Activated naive CD8-positive, alpha-beta T cell treated with anti-CD3 and anti-CD28 coated beads for 36 hours (primary cell): ENCODE results near the gene OOSP3. TPM values are rescaled to one million over a fixed set of nuclear protein-coding genes. Genes with fewer than 3 reads are reported as not detected.
"Not testable (repeated sequence)": the region's sequence is repeated elsewhere in the genome, so short reads cannot be mapped to it uniquely, and the experiment has no call there.

Experiments
- DNase-seq: peaks from one replicate; pipeline ENCODE4 v3.0.0; 2021
- H3K27ac Mint-ChIP-seq: one replicate; pipeline ENCODE4 v1.8.0; 2022; ENCODE audit warnings: mild to moderate bottlenecking, moderate library complexity, mixed read lengths
- H3K27me3 Mint-ChIP-seq: one replicate; pipeline ENCODE4 v1.8.0; 2022; ENCODE audit warnings: mild to moderate bottlenecking, mixed read lengths
- H3K36me3 Mint-ChIP-seq: one replicate; pipeline ENCODE4 v1.8.0; 2021; ENCODE audit warnings: mild to moderate bottlenecking, mixed read lengths
- H3K4me1 Mint-ChIP-seq: one replicate; pipeline ENCODE4 v1.8.0; 2021; ENCODE audit warnings: mixed read lengths
- H3K4me3 Mint-ChIP-seq: one replicate; pipeline ENCODE4 v1.8.0; 2022; ENCODE audit warnings: mild to moderate bottlenecking, moderate library complexity, mixed read lengths
- H3K9me3 Mint-ChIP-seq: one replicate; pipeline ENCODE4 v1.8.0; 2022; ENCODE audit warnings: mixed read lengths
- total RNA-seq, 2 experiments: library from RNA; stranded (reverse); gene quantifications; one replicate each; pipeline ENCODE4 v1.2.3, GENCODE V29; 2021

The OOSP3 gene
- total RNA-seq, 2 experiments from 2014 or later: not detected

DNA sequence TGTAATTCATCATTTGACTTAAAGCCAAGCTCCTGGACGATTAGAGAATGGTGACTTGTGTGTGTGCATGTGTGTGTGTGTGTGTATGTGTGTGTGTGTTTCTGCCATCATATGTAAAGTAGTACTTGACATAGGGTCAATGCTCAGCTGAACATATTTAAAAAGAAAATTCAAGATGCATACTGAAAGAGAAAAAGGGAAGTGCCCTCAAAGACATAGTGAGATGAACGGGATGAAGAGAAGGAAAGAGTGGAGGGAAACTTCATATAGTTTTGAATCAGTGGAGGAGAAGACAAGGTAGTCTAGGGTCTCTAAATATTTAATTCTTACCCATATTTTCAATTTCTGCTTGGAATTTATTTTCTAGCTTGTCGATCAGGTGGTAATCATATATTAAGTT lies 16.3 kb upstream of the OOSP3 start:
- Mint-ChIP-seq H3K36me3 (no peaks in the 10 kb centered on the region), H3K27ac (no peak overlapping the region), H3K4me1 (peaks cover 9% of the 10 kb centered on the region), H3K4me3 (no peak overlapping the region), H3K9me3 (peaks cover 2% of the 10 kb centered on the region), H3K27me3 (peaks cover 23% of the 10 kb centered on the region)
- no peak for DNase-seq

DNA sequence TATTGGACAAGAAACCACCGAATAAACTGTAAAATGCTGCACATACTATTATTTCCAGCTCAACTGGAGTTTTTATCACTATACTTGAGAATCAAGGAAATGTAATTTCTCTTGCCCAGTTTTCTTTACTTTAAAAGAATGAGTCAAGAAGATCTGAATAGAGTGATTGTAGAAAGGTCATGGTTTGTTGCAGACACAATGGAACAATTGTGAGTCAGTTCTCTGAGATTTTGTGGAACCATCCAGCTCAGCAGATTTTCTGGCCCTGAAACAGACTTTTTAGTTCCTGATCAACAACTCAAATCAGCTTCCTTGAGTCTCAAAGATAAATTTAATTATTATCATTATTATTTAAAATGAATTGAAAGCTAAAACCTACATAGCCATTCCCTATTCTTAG lies 13.6 kb upstream of the OOSP3 start:
- Mint-ChIP-seq H3K27ac (no peak overlapping the region), H3K4me3 (no peak overlapping the region)

DNA sequence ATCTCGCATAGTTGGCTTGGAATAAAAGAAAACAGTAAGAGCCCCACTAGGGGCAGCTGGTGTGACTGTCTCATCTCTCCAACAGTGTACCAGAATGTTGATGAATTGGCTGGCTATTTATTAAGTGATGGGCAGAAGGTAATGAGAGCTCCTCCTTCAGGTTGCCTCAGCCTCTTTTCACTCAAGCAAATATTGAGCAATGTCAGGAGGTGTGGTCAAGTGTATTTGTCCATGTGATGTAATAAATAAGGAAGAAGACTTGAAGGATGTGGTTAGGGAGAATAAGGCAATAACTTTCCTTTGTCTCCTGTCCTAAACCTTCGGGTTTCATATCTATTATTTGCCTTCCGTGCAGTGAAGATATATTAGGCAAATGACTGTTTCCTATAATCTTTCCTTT lies 12.2 kb upstream of the OOSP3 start, which contains the start of gene TCN1:
TCN1 (minus strand) TSS at position 91 of the 400 bp plus-strand sequence; CDS start at position 74, 17 bp downstream.
- no peaks in the 10 kb centered on the region for H3K36me3 Mint-ChIP-seq
- H3K4me3 Mint-ChIP-seq: no peak within 1 kb of the TSS
- no peaks in the 10 kb centered on the region for H3K4me1 Mint-ChIP-seq
- no peak for DNase-seq
- H3K9me3 Mint-ChIP-seq: peaks cover 9% of the 10 kb centered on the region
- H3K27ac Mint-ChIP-seq: no peak within 1 kb of the TSS
- H3K27me3 Mint-ChIP-seq: peaks cover 23% of the 10 kb centered on the region

More for the DNA sequence above, 13.6 kb upstream of the OOSP3 start:
- no peaks in the 10 kb centered on the region for H3K4me1 Mint-ChIP-seq
- H3K9me3 Mint-ChIP-seq: peaks cover 3% of the 10 kb centered on the region
- H3K27me3 Mint-ChIP-seq: peaks cover 19% of the 10 kb centered on the region
- DNase-seq: no peak
- no peaks in the 10 kb centered on the region for H3K36me3 Mint-ChIP-seq

DNA sequence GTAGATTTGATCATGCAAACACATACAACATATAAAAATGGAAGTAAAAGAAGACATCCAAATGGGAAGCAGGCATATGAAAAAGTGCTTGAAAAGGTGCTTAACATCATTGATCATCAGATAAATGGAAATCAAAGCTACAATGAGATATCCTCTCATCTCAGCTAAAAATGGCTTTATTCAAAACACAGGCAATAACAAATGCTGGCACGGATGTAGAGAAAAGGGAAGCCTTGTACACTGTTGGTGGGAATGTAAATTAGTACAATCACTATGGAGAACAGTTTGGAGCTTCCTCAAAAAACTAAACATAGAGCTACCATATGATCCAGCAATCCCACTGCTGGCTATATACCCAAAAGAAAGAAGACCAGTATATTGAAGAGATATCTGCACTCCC lies 11.7 kb upstream of the OOSP3 start:
- Mint-ChIP-seq H3K27me3 (peaks cover 26% of the 10 kb centered on the region), H3K4me3 (no peak overlapping the region), H3K36me3 (no peaks in the 10 kb centered on the region), H3K9me3 (peaks cover 9% of the 10 kb centered on the region), H3K27ac (no peak overlapping the region), H3K4me1 (no peaks in the 10 kb centered on the region)
- no peak for DNase-seq

DNA sequence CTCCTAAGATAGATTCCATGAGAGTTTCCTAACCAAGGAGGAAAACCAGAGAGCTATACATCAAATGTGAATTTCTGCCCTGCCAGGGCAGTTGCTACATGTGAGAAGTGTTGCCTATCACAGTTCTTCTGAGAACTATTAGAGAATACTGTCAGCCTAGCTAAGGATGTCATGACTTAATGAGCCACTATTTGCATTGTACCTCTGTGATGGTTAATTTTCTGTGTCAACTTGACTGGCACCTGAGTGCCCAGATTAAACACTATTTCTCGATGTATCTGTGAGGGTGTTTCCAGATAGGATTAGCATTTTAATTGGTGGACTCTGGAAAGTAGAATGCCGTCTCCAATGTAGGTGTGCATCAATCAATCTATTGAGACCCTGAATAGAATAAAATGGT lies 10.6 kb upstream of the OOSP3 start:
- Mint-ChIP-seq H3K36me3 (no peaks in the 10 kb centered on the region), H3K27ac (no peak overlapping the region), H3K9me3 (peaks cover 9% of the 10 kb centered on the region), H3K4me3 (no peak overlapping the region), H3K4me1 (no peaks in the 10 kb centered on the region), H3K27me3 (peaks cover 28% of the 10 kb centered on the region)
- no peak for DNase-seq

DNA sequence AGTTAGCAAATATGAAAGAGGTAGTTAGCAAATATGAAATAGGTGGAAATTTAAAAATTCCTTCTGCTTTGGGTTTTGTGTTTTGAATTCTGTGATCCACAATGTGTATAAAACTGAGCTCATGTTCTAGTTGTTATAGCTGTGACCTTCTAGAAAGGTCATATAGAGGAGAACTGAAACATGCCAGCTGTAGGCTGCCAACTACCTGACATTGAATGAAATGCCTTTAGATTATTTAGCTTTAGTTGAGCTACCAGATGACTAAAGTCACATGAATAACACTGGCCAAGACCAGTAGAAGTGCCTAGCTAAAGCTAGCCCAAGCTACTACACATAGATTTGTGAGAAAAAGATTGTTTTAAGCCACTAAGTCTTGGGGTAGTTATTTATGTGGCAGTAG lies 6.5 kb upstream of the OOSP3 start:
- Mint-ChIP-seq H3K9me3 (peaks cover 9% of the 10 kb centered on the region), H3K4me1 (no peaks in the 10 kb centered on the region), H3K4me3 (no peak overlapping the region), H3K36me3 (no peaks in the 10 kb centered on the region), H3K27ac (no peak overlapping the region), H3K27me3 (peaks cover 17% of the 10 kb centered on the region)
- DNase-seq: no peak

DNA sequence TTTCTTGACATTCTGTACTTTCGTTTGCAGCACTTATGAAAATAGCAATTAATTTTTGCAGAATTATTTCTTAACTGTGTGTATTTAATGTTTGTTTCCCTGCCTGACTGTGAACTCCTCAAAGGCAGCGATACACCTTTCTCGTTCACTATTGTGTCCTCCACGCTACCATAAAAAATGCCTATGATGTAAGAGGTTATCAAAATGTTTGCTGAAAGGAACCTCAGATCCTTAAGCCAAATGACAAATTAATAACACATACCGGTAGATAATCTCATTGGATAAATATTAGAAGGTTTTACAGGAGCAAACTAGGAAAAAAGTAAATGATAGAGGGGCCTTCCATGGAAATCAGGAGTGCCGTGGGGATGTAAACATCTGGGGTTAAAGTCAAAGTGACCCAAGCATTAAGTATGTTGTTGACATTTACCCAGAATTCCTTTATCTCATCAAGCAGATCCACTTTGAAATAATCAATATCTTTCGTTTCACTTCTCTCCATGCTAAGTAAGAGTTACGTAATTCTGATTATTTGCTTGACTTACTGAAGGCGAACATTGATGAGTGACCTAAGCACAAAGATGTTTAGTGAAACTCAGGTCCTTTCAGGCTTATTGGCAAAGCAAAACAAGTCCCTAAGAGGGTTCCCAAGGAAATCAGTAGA lies 2.6 kb upstream of the OOSP3 start:
- H3K36me3 Mint-ChIP-seq: no peaks in the 10 kb centered on the region
- peaks cover 10% of the 10 kb centered on the region for H3K27me3 Mint-ChIP-seq
- no peak overlapping the region for H3K27ac Mint-ChIP-seq

DNA sequence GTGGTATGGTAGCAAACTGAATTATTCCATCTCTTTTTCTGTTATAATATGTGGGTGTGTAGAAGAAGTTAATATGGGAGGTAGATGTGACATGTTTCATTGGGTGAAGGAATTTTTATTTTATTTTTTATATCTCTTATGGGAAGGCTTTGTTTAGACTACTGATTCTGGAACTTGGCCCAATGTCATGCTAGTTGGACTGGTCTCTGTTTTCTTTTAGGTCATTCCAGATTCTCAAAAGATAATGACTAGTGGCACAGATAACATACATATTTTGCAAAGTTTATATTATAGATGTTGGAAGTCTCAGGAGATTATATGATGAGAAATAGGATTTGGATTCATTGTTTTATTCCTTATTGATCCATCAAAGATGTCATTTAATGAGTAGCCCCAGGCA lies 1.3 kb upstream of the OOSP3 start:
- Mint-ChIP-seq H3K36me3 (no peaks in the 10 kb centered on the region), H3K4me1 (no peaks in the 10 kb centered on the region), H3K9me3 (no peaks in the 10 kb centered on the region)

More for the DNA sequence above, 2.6 kb upstream of the OOSP3 start:
- H3K4me3 Mint-ChIP-seq: no peak overlapping the region
- no peak for DNase-seq
- H3K9me3 Mint-ChIP-seq: no peaks in the 10 kb centered on the region
- H3K4me1 Mint-ChIP-seq: no peaks in the 10 kb centered on the region

DNA sequence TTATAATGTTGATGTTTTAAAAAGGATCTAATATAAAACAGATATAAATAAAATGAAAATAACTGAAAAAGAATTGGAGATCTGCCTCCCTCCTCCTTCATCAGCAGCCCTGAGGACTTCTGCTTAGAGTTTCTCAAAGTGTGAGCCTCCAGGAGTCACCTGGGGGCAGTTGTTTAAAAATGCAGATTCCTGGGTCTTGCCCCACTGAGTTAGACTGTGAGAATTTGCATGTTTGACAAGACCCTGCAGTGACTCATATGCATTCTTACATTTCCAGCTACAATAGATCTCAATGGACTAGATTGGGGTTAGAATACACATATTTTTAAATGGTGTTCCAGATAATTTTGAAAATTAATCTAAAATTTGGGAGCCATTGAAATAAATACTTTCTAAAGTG lies 798 bp upstream of the OOSP3 start:
- no peak for DNase-seq
- H3K27me3 Mint-ChIP-seq: peaks cover 6% of the 10 kb centered on the region
- no peak overlapping the region for H3K27ac Mint-ChIP-seq
- H3K4me3 Mint-ChIP-seq: no peak overlapping the region
- H3K36me3 Mint-ChIP-seq: no peaks in the 10 kb centered on the region
- H3K9me3 Mint-ChIP-seq: no peaks in the 10 kb centered on the region
- H3K4me1 Mint-ChIP-seq: no peaks in the 10 kb centered on the region

More for the DNA sequence above, 1.3 kb upstream of the OOSP3 start:
- Mint-ChIP-seq H3K4me3 (no peak overlapping the region), H3K27me3 (peaks cover 6% of the 10 kb centered on the region), H3K27ac (no peak overlapping the region)
- no peak for DNase-seq

DNA sequence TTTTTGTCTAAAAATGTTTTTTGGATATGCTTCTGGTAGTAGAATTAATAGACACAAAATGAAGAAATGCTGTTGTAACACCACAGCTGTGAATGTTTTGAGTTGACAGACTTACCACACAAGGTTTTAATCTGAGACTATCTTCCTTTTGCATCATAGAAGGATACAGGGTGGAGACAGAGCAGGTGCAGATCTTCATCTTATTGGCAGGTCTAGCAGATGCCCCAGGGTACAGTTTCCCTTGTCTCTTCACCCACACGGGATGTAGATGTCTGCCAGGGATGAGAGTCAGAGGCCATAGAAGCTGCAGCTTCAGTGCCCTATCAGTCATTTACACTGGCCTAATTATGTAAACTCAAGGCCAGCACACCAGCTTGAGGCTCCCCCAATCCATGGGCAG lies 985 bp downstream of the OOSP3 start:
- Mint-ChIP-seq H3K4me1 (no peaks in the 10 kb centered on the region), H3K4me3 (no peak overlapping the region), H3K9me3 (no peaks in the 10 kb centered on the region), H3K27ac (no peak overlapping the region), H3K27me3 (peaks cover 3% of the 10 kb centered on the region), H3K36me3 (no peaks in the 10 kb centered on the region)
- DNase-seq: no peak

DNA sequence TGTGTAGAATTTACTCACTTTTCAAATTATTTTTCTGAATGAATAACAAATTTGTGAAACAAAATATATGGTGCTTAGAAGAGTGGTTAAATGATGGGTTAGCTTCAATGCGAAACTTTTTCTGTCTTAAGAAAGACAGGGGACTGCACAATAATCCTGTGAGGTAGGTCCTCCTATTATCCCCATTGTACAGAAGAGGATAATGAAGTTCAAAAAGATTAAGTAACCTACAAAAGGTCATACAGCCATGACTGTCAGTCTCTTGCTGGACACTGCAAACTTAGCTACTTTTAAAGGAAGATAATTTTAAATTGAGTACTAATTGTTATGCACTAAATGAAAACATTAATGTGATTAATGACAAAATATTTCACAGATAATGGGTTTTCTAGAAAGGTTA lies 5.0 kb downstream of the OOSP3 start:
- Mint-ChIP-seq H3K27ac (no peak overlapping the region), H3K9me3 (peaks cover 18% of the 10 kb centered on the region)
- no peak for DNase-seq

DNA sequence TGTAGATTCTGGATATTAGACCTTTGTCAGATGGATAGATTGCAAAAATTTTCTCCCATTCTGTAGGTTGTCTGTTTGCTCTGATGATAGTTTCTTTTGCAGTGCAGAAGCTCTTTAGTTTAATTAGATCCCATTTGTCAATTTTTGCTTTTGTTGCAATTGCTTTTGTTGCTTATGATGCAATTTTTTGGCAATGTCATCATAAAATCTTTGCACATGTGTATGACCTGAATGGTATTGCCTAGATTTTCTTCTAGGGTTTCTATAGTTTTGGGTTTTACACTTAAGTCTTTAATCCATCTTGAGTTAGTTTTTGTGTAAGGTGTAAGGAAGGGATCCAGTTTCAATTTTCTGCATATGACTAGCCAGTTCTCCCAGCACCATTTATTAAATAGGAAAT lies 8.6 kb downstream of the OOSP3 start:
- H3K36me3 Mint-ChIP-seq, DNase-seq, H3K27ac Mint-ChIP-seq, H3K4me1 Mint-ChIP-seq, H3K4me3 Mint-ChIP-seq, H3K27me3 Mint-ChIP-seq: not testable (repeated sequence)
- H3K9me3 Mint-ChIP-seq: peaks cover 33% of the 10 kb centered on the region

More for the DNA sequence above, 5.0 kb downstream of the OOSP3 start:
- Mint-ChIP-seq H3K27me3 (no peaks in the 10 kb centered on the region), H3K4me1 (no peaks in the 10 kb centered on the region), H3K4me3 (no peak overlapping the region), H3K36me3 (peaks cover 4% of the 10 kb centered on the region)

DNA sequence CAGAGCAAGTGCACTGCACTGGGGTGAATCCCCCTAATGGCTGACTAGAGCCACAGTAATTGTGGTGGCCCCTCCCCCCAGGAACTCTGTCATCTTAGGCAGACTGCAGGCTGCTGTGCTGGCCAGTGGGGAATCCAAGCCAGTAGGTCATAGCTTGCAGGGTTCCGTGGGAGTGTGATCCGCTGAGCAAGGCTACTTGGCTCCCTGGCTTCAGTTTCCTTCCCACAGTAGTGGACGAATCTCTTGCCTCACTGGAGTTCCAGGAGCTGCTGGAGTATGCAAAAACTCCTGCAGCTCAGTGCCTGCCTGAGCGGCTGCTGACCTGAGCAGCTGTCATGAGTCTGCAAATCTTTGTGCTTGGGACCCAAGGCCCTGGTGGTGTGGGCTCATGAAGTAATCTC lies 13.2 kb downstream of the OOSP3 start:
- H3K4me1 Mint-ChIP-seq: no peaks in the 10 kb centered on the region

DNA sequence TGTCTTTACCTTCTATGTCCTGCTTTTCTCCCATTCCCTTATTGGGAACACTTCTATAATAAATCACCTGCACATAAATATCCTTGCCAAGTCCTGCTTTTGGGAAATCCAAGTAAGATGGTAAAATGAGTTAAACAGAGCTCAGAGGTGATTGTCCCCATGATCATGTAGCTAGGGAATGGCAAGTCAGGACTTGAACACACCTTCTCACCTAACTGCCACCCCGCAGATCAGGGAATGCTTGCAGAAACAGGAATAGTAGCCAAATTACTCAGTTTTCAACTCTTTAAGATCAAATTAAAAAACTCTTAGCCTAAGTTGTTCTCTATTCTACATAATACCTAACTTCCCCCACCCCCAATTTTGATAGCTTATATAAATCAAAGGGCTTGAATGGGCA lies 16.0 kb downstream of the OOSP3 start:
- Mint-ChIP-seq H3K4me3 (no peak overlapping the region), H3K27me3 (peaks cover 13% of the 10 kb centered on the region), H3K27ac (no peak overlapping the region), H3K36me3 (no peaks in the 10 kb centered on the region), H3K9me3 (peaks cover 5% of the 10 kb centered on the region), H3K4me1 (no peaks in the 10 kb centered on the region)
- no peak for DNase-seq

More for the DNA sequence above, 13.2 kb downstream of the OOSP3 start:
- peaks cover 26% of the 10 kb centered on the region for H3K9me3 Mint-ChIP-seq
- H3K36me3 Mint-ChIP-seq: peaks cover 9% of the 10 kb centered on the region
- DNase-seq: no peak
- no peak overlapping the region for H3K4me3 Mint-ChIP-seq
- H3K27me3 Mint-ChIP-seq: peaks cover 13% of the 10 kb centered on the region
- H3K27ac Mint-ChIP-seq: no peak overlapping the region

DNA sequence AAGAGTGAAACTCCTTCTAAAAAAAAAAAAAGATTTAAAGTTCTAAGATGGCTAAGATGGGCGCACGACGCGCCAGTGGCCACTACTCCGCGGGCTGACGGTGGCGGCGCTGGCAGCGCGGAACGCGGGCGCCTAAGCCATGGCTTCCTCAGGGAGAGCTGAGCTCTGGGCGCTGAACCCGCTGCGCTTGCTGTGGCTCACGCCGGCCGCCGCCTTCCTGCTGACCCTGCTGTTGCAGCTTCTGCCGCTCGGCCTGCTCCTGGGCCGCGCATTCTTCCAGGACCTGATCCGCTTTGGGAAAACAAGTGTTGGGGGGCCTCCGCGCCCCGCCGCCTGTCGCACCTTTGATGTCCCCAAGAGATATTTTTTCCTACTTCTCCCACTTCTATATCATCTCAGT lies 19.5 kb downstream of the OOSP3 start:
- Mint-ChIP-seq H3K9me3 (no peaks in the 10 kb centered on the region), H3K4me1 (no peaks in the 10 kb centered on the region), H3K27me3 (peaks cover 13% of the 10 kb centered on the region), H3K27ac (no peak overlapping the region), H3K36me3 (no peaks in the 10 kb centered on the region), H3K4me3 (no peak overlapping the region)
- DNase-seq: no peak

DNA sequence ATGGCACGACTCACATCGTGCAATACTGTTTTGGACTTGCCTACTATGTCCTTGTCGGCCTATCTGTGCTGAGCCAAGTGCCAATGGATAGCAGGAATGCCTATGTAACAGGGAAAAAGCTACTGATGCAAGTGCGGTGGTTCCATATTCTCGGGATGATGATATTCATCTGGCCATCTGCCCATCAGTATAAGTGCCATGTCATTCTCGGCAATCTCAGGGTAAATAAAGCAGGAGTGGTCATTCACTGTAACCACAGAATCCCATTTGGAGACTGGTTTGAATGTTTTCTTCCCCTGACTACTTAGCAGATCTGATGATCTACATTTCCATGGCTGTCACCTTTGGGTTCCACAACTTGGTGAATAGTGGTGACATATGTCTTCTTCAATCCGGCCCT lies 20.1 kb downstream of the OOSP3 start:
- no peak for DNase-seq
- no peaks in the 10 kb centered on the region for H3K4me1 Mint-ChIP-seq
- no peak overlapping the region for H3K27ac Mint-ChIP-seq
- H3K4me3 Mint-ChIP-seq: no peak overlapping the region
- H3K36me3 Mint-ChIP-seq: no peaks in the 10 kb centered on the region
- H3K27me3 Mint-ChIP-seq: peaks cover 9% of the 10 kb centered on the region
- peaks cover 1% of the 10 kb centered on the region for H3K9me3 Mint-ChIP-seq
